GM19455 (cell line): ENCODE measurements around the gene DUSP28.

Source experiments
- ATAC-seq: cut with Tn5 transposase; IDR thresholded peaks from one replicate; pipeline ENCODE4 v1.9.1; 2021; ENCODE audit not compliant: unreplicated experiment

The DUSP28 gene

DNA sequence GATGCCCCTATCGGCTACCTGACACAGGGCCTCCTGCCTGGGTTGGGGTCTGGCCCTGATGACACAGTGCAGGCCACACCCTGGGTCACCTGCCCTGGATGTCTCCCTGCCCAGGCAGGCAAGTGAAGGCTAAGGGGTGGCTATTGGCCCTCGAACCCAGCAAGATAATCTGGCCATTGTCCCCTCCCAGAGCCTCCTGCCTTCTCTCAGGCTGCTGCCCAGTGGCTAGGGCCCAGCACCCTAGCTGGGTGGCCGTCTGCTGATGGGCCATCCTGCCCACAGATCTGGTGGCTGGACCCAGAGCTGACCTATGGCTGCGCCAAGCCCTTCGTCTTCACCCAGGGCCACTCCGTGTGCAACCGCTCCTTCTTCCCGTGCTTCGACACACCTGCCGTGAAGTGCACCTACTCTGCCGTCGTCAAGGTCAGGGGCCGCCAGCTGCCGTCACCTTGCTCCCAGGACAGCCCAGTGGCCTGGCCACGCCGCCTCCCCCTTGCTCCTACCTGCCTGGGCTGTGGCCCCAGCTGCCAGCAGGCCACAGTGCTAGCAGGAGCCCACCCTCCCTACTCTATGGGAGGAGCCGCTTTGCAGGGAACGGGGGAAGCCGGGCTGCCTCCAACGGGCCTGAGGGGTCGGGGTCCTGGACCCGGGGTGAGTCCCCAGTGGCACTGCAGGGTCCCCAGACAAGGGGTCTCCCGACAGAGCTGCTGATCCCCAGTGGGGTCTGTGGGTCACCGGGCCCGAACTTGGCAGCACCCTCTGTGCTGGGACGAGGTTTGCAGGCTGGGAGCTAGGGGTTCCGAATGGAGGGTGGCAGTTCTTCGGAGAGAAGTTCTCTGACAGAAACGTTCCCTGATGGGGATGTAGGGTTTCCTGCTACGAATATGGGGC lies 12.2 kb downstream of the DUSP28 start:
- no peak for ATAC-seq

- ATAC-seq: no peak
Measured at GRCh38 chr2:240573071-240573515, 12.9 kb downstream of the DUSP28 start.

DNA sequence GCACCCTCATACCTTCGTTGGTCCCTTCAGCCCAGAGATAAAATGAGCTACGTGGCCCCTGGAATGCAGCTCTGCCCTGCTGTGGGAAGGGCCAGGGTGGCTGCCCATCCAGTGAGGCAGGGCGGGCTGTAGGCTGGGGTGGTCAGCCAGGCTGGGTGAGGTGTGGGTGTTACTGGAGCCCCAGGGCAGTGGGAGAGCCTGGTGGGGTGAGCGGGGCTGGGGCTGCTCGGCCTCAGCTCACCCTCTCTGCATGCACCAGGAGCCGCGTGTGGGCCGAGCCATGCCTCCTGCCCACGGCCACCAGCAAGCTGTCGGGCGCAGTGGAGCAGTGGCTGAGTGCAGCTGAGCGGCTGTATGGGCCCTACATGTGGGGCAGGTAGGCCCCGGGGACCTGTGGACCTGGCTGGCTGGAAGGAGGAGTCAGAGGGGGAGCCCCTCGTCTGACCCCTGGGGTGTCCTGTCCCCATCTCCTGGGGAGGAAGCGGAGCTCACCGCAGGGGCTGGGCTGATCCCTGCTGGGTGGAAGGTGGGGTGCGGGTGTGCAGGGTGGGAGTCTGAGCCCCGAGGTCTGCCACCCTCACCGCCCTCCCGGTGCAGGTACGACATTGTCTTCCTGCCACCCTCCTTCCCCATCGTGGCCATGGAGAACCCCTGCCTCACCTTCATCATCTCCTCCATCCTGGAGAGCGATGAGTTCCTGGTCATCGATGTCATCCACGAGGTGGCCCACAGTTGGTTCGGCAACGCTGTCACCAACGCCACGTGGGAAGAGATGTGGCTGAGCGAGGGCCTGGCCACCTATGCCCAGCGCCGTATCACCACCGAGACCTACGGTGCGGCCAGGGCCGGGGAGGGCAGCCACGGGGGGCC lies 13.6 kb downstream of the DUSP28 start:
- no peak for ATAC-seq

GRCh38 chr2:240574386-240575100 lies 14.4 kb downstream of the DUSP28 start:
- ATAC-seq: no peak

- ATAC-seq: no peak
Measured at GRCh38 chr2:240575101-240575965, 15.2 kb downstream of the DUSP28 start.

- ATAC-seq: no peak
Measured at GRCh38 chr2:240576036-240576435, 15.9 kb downstream of the DUSP28 start.

DNA sequence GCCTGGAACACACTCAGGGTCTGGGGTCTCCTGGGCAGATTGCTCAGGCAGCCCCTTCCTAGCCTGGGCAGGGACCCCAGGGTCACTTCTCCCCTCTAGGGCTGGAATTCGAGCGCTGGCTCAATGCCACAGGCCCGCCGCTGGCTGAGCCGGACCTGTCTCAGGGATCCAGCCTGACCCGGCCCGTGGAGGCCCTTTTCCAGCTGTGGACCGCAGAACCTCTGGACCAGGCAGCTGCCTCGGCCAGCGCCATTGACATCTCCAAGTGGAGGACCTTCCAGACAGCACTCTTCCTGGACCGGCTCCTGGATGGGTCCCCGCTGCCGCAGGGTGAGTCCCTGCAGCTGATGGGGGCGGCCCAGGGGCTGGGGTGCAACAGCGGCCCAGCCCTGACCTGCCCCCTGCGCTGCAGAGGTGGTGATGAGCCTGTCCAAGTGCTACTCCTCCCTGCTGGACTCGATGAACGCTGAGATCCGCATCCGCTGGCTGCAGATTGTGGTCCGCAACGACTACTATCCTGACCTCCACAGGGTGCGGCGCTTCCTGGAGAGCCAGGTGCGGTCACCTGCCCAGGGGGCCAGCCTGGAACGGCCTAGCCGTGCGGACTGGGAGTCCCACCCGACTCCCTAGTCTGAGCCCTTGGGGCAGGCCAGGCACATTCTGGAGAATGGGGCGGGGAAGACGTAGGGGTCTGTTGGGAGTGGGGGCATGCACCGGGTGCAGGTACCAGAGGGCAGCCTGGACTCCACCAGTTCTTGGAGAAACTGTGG lies 16.5 kb downstream of the DUSP28 start:
- no peak for ATAC-seq

DNA sequence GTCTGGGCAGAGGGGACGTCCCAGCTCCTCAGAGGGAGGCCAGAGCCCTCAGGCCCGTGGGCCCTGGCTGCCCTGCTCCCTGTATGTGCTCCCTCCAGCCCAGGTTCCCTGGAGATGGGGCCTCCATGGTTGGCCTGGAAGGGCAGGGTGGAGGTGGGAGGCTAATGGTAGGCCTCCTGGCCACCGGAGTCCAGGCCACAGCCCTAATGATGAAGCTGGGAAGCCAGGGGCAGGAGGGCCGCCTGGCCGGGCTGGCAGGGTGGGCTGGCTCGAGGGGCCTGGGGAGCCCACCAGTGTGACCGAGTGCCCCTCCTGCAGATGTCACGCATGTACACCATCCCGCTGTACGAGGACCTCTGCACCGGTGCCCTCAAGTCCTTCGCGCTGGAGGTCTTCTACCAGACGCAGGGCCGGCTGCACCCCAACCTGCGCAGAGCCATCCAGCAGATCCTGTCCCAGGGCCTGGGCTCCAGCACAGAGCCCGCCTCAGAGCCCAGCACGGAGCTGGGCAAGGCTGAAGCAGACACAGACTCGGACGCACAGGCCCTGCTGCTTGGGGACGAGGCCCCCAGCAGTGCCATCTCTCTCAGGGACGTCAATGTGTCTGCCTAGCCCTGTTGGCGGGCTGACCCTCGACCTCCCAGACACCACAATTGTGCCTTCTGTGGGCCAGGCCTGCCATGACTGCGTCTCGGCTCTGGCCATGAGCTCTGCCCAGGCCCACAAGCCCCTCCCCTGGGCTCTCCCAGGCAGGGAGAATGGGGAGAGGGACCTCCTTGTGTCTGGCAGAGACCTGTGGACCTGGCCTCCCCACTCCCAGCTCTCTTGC lies 17.3 kb downstream of the DUSP28 start:
- ATAC-seq: no peak

DNA sequence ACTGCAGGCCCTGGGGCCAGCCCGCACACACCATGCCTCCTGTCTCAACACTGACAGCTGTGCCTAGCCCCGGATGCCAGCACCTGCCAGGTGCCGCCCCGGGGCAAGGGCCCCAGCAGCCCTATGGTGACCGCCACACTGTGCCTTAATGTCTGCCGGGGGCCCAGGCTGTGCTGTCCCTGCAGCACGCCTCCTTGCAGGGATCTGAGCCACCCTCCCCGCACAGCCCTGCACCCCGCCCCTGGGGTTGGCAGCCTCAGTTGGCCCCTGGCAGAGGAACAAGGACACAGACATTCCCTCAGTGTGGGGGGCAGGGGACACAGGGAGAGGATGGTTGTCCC lies 17.9 kb downstream of the DUSP28 start:
- ATAC-seq: no peak

DNA sequence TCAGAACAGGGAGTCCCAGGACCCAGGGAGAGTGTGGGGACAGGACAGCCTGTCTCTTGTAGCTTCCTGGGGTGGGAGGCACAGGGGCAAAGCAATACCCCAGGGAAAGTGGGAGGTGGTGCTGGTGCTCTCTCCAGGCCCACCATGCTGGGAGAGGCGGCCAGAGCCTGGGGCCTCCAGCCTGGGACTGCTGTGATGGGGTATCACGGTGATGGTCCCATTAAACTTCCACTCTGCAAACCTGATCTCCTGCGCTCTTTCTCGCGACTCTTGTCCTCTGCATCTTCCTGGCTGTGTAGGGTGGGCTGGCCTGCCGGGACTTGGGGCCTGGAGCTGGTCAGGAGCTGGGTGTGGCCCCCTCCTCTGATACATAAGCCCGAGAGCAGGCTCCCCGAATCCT lies 18.3 kb downstream of the DUSP28 start:
- ATAC-seq: no peak

GRCh38 chr2:240579071-240579762 lies 19.1 kb downstream of the DUSP28 start:
- peak; percentile 9 for ATAC-seq

- peak; percentile 42 for ATAC-seq
Measured at GRCh38 chr2:240579771-240580614, 19.8 kb downstream of the DUSP28 start.

DNA sequence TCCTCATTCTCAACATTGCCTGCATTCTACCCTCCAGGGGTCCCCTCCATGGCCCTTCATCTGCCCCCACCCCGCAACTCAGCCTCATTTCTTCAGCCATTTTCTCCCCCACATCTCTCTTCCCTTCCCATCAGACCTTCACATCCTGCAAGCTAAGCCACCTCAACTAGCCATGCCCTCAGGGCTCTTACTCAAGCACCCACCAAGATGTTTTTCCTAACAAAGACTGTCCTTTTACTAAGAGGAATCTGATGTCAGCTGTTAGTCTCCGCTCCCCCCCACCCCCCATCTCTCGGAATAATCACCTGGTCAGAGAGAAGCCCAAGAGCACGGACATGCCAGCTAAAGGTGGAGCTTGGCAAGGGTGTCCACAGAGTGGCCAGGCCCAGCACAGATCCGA lies 21.7 kb downstream of the DUSP28 start:
- no peak for ATAC-seq

GRCh38 chr2:240582781-240583180 lies 22.6 kb downstream of the DUSP28 start:
- ATAC-seq: no peak

DNA sequence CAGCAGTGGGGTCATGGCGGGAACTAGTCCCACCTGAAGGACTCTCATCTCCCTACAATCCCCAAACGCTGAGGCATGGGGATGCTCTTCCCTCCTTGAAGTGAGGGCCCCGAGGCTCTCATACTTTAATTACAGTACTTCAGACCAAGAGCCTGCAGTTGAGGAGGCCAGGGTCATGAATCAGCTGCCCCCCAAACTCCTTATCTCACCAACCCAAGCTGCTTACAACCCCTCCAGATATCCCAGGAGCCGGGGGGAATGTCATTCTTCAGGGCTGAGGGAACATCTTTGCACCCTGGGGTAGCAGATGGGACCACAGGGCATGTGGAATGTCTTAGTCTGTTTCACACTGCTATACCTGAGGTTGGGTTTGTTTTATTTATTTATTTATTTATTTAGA lies 23.6 kb downstream of the DUSP28 start:
- no peak for ATAC-seq

DNA sequence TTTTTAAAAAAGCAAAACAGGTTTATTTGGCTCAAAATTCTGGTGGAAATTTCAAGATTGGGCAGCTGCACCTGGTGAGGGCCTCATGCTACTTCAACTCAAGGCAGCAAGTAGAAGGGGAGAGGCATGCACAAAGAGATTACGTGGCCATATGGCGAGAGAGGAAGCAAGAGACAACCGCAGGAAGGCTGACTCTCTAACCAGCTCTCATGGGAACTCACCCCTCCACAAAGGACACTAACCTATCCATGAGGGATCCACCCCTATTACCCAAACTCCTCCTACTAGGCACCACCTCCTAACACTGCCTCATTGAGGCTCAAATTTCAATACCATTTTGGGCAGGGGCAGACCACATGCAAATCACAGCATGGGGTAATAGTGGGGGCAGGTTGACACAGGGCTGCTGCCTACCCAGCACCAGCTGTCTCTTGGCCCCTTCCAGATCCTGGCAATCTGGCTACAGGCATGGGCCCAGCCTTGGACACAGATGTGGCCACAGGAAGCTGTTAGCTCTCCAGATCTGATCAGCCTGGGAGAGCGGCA lies 24.4 kb downstream of the DUSP28 start:
- ATAC-seq: peak; percentile 65

GRCh38 chr2:240585101-240585500 lies 24.9 kb downstream of the DUSP28 start:
- peak; percentile 11 for ATAC-seq
